ENCODE measurements around the gene SLC7A9.

The SLC7A9 gene

GRCh38 chr19:32865326-32865725 is 4.2 kb downstream of the SLC7A9 start:
- Mint-ChIP-seq H3K4me1 (peaks cover 6% of the 10 kb centered on the region), H3K9me3 (no peaks in the 10 kb centered on the region), H3K27me3 (ENCODE audit: low read depth) (peaks cover 6% of the 10 kb centered on the region), H3K4me3 (no peak overlapping the region), H3K36me3 (ENCODE audit: low read depth) (no peaks in the 10 kb centered on the region), H3K27ac (no peak overlapping the region)
- TF ChIP-seq, protein P1, sequence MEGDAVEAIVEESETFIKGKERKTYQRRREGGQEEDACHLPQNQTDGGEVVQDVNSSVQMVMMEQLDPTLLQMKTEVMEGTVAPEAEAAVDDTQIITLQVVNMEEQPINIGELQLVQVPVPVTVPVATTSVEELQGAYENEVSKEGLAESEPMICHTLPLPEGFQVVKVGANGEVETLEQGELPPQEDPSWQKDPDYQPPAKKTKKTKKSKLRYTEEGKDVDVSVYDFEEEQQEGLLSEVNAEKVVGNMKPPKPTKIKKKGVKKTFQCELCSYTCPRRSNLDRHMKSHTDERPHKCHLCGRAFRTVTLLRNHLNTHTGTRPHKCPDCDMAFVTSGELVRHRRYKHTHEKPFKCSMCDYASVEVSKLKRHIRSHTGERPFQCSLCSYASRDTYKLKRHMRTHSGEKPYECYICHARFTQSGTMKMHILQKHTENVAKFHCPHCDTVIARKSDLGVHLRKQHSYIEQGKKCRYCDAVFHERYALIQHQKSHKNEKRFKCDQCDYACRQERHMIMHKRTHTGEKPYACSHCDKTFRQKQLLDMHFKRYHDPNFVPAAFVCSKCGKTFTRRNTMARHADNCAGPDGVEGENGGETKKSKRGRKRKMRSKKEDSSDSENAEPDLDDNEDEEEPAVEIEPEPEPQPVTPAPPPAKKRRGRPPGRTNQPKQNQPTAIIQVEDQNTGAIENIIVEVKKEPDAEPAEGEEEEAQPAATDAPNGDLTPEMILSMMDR (IDR thresholded peaks at IDR 0.05; ENCODE audit: unreplicated experiment in 3 of 3): no peak

GRCh38 chr19:32864318-32865007 is 5.1 kb downstream of the SLC7A9 start:
- Mint-ChIP-seq H3K9me3 (no peaks in the 10 kb centered on the region), H3K27ac (no peak overlapping the region), H3K36me3 (ENCODE audit: low read depth) (no peaks in the 10 kb centered on the region), H3K4me3 (no peak overlapping the region), H3K27me3 (ENCODE audit: low read depth) (peaks cover 6% of the 10 kb centered on the region), H3K4me1 (peaks cover 6% of the 10 kb centered on the region)
- TF ChIP-seq, protein P1 (IDR thresholded peaks at IDR 0.05; ENCODE audit: unreplicated experiment in 3 of 3): no peak

DNA sequence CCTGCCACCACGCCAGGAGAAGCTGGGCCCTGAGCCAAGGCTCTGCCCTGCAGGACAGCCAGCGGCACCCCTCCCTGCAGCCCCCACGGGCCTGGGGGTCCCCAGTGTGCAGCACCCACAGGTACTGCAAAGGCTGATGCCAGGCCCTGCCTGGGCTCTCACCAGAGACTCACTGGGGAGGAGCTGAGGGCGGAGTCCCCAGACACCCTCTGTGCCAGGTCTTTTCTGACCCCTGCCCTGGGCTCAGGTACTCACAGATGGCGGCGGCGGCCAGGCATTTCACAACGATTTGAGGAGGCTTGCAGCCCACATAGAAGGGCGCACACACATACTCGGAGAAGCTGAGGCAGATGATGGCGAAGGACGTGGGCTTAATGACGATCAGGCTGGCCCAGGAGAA is 5.7 kb downstream of the SLC7A9 start:
- no peaks in the 10 kb centered on the region for H3K36me3 Mint-ChIP-seq (ENCODE audit: low read depth)
- peaks cover 6% of the 10 kb centered on the region for H3K27me3 Mint-ChIP-seq (ENCODE audit: low read depth)
- TF ChIP-seq, protein P1 (IDR thresholded peaks at IDR 0.05; ENCODE audit: unreplicated experiment in 3 of 3): no peak
- peaks cover 6% of the 10 kb centered on the region for H3K4me1 Mint-ChIP-seq
- no peak overlapping the region for H3K27ac Mint-ChIP-seq
- no peak overlapping the region for H3K4me3 Mint-ChIP-seq
- H3K9me3 Mint-ChIP-seq: no peaks in the 10 kb centered on the region

GRCh38 chr19:32863301-32863700 is 6.3 kb downstream of the SLC7A9 start:
- Mint-ChIP-seq H3K4me3 (no peak overlapping the region), H3K36me3 (ENCODE audit: low read depth) (no peaks in the 10 kb centered on the region)

GRCh38 chr19:32862741-32863140 is 6.8 kb downstream of the SLC7A9 start:
- Mint-ChIP-seq H3K27ac (no peak overlapping the region), H3K27me3 (ENCODE audit: low read depth) (peaks cover 6% of the 10 kb centered on the region), H3K4me3 (no peak overlapping the region), H3K9me3 (no peaks in the 10 kb centered on the region), H3K4me1 (peaks cover 6% of the 10 kb centered on the region), H3K36me3 (ENCODE audit: low read depth) (no peaks in the 10 kb centered on the region)
- TF ChIP-seq, protein P1 (IDR thresholded peaks at IDR 0.05; ENCODE audit: unreplicated experiment in 3 of 3): no peak

More at GRCh38 chr19:32863301-32863700, 6.3 kb downstream of the SLC7A9 start:
- no peaks in the 10 kb centered on the region for H3K9me3 Mint-ChIP-seq
- peaks cover 6% of the 10 kb centered on the region for H3K4me1 Mint-ChIP-seq
- peaks cover 6% of the 10 kb centered on the region for H3K27me3 Mint-ChIP-seq (ENCODE audit: low read depth)
- TF ChIP-seq, protein P1 (IDR thresholded peaks at IDR 0.05; ENCODE audit: unreplicated experiment in 3 of 3): no peak
- H3K27ac Mint-ChIP-seq: no peak overlapping the region

DNA sequence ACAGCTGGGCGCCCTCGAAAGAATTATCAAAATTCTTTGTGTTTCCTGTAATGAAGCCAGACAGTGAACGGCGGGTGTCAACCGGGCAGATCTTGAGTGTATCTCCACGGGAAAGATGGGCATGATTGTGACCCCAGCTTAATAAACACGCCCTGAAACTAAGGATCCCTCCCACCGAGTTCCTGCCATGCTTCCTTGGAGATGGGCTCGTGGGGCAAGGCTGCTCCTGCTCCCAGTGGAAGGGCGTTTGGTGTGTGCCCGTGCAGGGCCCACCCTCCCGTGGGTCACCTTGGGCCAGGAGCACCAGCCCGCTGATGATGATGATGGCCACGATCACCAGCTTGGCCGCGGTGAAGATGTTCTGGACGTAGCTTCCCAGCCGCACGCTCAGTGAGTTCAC is 7.4 kb downstream of the SLC7A9 start:
- TF ChIP-seq, protein P1 (IDR thresholded peaks at IDR 0.05; ENCODE audit: unreplicated experiment in 3 of 3): no peak
- Mint-ChIP-seq H3K9me3 (no peaks in the 10 kb centered on the region), H3K27ac (no peak overlapping the region), H3K4me1 (peaks cover 6% of the 10 kb centered on the region), H3K27me3 (ENCODE audit: low read depth) (peaks cover 6% of the 10 kb centered on the region), H3K4me3 (no peak overlapping the region), H3K36me3 (ENCODE audit: low read depth) (no peaks in the 10 kb centered on the region)

Measured in nephron (organoid).